ENCODE data around the gene CHST8. TPM values are rescaled to one million over a fixed set of nuclear protein-coding genes. Genes with fewer than 3 reads are reported as not detected.
"Not testable (repeated sequence)": the region's sequence is repeated elsewhere in the genome, so short reads cannot be mapped to it uniquely, and the experiment has no call there.

CHST8 gene
- total RNA-seq, 1 donor from 2014 or later, result not detected

- intact Hi-C loops (cut with micrococcal nuclease), result no loop called here
Measured at GRCh38 chr19:33616857-33617256, 4.9 kb upstream of the CHST8 start.

DNA sequence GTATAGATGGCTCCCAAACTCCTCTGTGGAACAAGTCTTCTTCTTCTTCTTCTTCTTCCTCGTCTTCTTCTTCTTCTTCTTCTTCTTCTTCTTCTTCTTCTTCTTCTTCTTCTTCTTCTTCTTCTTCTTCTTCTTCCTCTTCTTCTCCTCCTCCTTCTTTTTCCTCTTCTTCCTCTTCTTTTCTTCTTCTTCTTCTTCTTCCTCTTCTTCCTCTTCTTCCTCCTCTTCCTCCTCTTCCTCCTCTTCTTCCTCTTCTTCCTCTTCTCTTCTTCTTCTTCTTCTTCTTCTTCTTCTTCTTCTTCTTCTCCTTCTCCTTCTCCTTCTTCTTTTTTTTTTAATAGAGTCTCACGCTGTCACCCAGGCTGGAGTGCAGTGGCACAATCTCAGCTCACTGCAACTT is 3.4 kb upstream of the CHST8 start:
- intact Hi-C loops (cut with micrococcal nuclease), result not testable (repeated sequence)

DNA sequence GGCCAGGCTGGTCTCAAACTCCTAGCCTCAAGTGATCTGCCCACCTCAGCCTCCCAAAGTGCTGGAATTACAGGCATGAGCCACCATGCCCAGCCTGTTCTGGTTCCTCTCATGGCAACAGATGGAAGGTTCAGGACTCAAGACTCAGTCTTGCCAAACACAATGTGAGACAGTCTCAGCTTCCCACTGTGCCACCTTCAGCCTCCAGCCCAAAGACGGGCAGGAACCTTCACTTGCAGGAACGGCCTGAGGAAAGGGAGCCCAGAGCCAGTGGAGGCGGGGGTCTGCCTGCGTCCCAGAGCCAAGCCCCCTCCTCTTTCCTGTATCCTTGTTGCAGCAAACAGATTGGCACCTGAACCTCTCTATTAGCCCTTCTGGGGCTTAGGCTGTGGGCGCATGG is 2.9 kb upstream of the CHST8 start:
- intact Hi-C loops (cut with micrococcal nuclease), result no loop called here

DNA sequence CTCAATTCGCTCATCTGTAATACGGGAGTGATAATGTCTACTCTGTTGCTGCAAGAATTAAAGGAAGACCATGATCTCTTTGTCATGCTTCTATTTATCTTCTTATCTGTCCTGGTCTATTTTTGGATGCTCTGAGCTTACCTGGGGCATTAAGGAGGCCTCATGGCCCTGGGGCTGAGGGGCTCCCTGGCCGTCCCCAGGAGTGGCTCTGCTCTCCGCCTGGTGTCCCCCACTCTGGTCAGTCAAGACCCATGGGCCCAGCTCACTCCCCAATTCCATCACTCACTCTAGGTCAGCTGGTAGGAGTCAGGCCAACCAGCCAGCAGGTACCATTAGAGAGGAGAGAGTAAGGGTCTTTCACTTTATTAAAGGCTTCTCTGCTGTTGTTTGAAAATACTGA is 1.1 kb upstream of the CHST8 start:
- intact Hi-C loops (cut with micrococcal nuclease), result no loop called here

DNA sequence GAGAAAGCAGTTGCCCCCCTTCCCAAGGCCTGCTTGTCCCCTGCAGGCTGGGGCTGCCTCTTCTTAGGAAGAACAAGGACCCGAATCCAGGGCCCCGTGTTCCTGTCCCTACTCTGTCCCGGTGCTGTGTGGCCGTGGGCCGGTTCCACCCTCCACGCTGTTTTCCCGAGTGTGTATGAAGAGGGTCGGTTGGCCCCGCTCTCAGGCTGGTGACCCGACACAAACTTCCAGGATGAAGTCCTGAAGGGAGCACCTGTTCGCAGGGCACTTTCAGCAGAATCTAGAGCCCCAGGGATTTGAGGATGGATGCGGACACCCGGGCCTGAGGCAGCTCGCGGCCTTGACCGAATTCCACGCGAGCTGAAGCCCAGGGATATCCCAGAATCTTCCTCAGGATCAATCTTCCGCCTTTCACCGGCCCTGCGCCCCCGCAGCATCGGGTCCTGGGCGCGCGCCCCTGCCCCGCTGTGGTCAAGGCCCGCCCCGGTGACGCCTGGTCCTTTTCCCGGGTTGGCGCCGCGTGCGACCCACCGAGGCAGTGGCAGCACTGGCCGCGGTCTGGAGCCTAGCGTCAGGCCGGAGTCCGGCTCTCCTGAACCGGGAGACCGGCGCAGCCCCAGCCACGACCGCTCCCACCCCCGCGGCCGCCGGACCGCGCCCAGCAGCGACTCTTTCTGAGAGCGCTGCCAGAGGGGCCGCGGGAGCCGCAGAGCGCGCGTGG is 528 bp upstream of the CHST8 start:
- intact Hi-C loops (cut with micrococcal nuclease), result no loop called here

DNA sequence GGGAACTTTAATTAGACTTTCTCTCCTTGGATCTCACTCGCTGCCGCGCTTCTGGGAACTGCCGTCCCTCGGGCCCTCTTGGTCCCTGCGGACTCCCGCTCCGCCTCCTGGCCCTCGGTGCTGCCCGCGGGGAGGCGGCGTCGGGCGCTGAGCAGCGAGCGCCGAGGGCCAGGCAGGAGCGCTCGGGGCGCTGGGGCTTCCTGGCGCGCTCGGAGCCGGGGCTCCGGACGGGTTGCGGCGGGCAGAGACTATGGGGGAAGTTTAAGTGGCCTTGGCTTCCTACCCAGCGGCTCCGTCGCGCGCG is 704 bp downstream of the CHST8 start:
- intact Hi-C loops (cut with micrococcal nuclease), result no loop called here

- intact Hi-C loops (cut with micrococcal nuclease), result no loop called here
Measured at GRCh38 chr19:33622809-33623511, 1.2 kb downstream of the CHST8 start.

DNA sequence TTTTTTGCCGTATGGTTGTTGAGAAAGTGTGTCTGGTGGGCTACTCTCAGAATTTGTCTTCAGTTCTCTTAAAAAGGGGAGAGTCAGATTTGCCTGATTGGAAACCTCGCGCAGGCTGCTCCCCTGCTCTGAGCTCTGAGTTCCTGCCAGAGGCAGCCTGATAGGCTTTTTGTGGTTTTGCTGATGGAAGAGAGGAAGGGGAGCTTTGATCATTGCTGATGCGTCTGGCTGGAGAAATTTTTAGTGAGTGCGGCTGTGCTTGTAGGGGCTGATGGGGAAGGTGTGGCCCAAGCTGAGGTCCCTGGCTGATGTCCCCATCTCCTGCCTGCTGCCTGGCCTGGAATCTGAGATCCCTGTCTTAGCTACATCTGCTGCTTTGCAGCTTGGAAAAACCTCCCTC is 2.8 kb downstream of the CHST8 start:
- intact Hi-C loops (cut with micrococcal nuclease), result no loop called here

DNA sequence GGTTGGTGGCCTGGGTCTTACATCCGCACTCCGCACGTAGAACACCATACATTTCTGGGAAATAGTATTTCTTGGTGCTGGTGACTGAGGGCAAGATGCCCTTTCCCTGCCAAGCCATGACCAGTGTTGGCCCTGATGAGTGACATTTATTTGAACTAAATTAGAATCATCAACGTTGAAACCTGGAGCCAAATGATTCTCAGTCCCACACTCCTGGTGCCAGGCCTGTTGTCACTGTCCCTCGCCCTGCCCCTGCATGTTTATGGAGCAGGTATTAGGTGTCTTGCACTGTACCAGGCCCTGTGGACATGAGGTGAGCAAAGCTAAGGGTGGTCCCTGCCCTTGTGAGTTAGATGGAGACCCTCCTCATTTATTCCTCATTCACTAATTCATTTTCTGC is 5.8 kb downstream of the CHST8 start:
- intact Hi-C loops (cut with micrococcal nuclease), result no loop called here

- intact Hi-C loops (cut with micrococcal nuclease), result no loop called here
Measured at GRCh38 chr19:33627962-33628839, 6.4 kb downstream of the CHST8 start.

- intact Hi-C loops (cut with micrococcal nuclease), result no loop called here
Measured at GRCh38 chr19:33628921-33629825, 7.4 kb downstream of the CHST8 start.

- intact Hi-C loops (cut with micrococcal nuclease), result no loop called here
Measured at GRCh38 chr19:33629826-33630375, 8.1 kb downstream of the CHST8 start.

DNA sequence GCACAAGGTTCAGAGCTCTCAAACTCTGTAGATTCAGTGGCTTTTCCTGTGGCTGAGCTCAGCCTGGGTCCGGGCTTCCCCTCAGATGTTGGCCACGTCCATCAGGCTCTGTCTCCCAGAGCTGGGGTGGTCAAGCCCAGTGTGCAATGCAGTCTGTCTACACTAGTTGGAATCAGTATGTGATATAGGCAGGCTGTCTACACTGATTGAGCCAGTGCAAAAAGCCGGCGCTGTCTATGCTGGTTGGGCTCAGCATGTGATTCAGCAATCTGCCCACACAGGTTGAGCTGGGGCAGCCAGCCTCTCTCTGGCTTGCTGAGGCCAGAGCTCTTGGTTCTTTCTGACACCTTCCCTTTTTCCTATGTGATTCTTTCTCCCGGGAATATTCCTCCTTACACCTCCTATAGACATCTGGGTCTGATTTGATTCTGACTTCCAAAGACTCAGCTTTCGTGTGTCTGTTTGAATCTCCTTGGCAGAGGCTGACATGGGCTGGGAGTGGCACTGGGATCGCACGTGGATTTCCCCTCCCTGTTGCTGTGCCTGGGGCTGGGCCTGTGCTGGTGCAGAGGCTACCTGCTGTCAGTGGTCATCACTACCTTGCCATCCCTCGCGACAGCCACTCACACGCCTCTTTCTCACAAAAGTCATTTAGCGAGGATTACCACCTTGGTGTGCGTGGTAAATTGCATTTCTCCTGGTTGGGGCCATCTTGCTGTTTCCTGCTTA is 9.3 kb downstream of the CHST8 start:
- intact Hi-C loops (cut with micrococcal nuclease), result no loop called here

DNA sequence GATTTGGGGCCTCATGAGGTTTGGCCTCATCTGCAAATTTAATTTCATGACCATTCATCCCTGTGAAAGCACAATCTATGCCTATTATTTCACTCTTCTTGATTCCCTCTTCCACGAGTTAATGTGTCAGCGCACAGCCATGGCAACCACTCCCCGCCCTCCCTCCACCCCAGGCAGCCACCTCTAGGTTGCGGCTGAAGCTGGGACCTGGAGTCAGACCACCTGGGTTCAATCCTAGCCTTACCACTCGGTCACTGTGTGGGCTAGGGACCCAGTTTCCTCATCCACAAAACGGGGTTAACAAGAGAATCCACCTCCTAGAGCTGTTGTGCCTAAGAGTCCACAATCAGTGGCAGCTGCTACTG is 9.8 kb downstream of the CHST8 start:
- intact Hi-C loops (cut with micrococcal nuclease), result no loop called here

- intact Hi-C loops (cut with micrococcal nuclease), result no loop called here
Measured at GRCh38 chr19:33634361-33635091, 12.8 kb downstream of the CHST8 start.

DNA sequence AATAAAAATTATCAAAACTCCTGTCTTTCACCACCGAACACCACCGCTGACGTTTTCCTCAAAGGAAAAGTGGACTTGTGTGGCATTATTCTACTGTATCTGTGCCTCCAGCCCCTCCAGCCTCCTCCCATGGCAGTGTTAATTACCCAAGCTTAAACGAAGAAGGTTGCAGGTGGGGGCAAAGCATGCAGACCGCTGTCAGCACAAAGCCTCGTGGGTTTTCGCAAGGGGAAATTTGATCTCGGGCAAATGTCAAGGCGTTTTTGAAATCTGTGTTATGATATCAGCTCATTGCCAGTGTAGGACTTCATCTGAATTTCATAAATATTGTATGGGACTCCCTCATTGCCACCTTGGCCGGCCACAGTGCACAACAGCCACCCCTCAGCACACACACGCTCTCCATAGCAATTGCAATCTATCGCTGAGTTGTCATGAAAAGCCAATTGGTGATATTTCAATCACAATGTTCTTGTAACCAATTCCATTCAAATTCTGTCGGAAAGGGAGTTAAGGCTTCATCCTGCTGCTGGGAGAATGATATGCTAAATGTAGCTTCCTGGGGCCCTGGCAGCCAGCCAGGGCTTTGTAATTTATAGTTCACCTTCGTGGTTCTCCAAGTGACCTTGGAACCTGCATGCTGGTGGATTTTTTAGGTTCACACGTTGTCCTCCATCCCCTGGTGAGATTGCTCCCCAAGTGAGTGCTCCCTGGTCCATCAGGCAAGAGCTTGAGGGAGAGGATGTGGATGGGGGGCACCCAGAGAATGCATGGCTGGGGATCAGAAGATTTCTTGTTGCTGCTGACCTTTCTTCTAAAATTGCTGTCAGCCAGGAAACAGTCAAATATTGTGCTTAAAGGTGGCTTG is 16.6 kb downstream of the CHST8 start:
- intact Hi-C loops (cut with micrococcal nuclease), result no loop called here

GRCh38 chr19:33639035-33639681 is 17.4 kb downstream of the CHST8 start:
- intact Hi-C loops (cut with micrococcal nuclease), result no loop called here

- intact Hi-C loops (cut with micrococcal nuclease), result no loop called here
Measured at GRCh38 chr19:33640773-33641172, 19.0 kb downstream of the CHST8 start.

Data from T-helper 2 cell treated with Interferon-gamma antibody and Interleukin-4, amounts not matched to agents 100 ng/mL and 5 ng/mL, for 36 hours (primary cell).